GM19035 (cell line): ENCODE data around the gene ABHD1.
"Not testable (repeated sequence)": the region's sequence is repeated elsewhere in the genome, so short reads cannot be mapped to it uniquely, and the experiment has no call there.

Experiments used
- ATAC-seq: cut with Tn5 transposase; IDR thresholded peaks from one replicate; pipeline ENCODE4 v1.9.1; 2021; ENCODE audit not compliant: unreplicated experiment

Gene ABHD1

GRCh38 chr2:27162151-27163121 is 38.8 kb downstream of the ABHD1 start:
- no peak for ATAC-seq

GRCh38 chr2:27164960-27165763 is 41.5 kb downstream of the ABHD1 start:
- ATAC-seq, result peak; percentile 70

- no peak for ATAC-seq
Observed at GRCh38 chr2:27170581-27171337, 47.1 kb downstream of the ABHD1 start.

- no peak for ATAC-seq
Observed at GRCh38 chr2:27171351-27171848, 47.8 kb downstream of the ABHD1 start.

- ATAC-seq, result no peak
Observed at GRCh38 chr2:27174638-27175037, 51.0 kb downstream of the ABHD1 start.

- no peak for ATAC-seq
Observed at GRCh38 chr2:27175330-27175729, 51.7 kb downstream of the ABHD1 start.

GRCh38 chr2:27175781-27176180 is 52.2 kb downstream of the ABHD1 start:
- not testable (repeated sequence) for ATAC-seq

GRCh38 chr2:27177441-27178351 is 54.1 kb downstream of the ABHD1 start:
- ATAC-seq, result no peak

- ATAC-seq, result no peak
Observed at GRCh38 chr2:27178469-27178868, 54.9 kb downstream of the ABHD1 start.

GRCh38 chr2:27179344-27180000 is 55.9 kb downstream of the ABHD1 start:
- no peak for ATAC-seq
